Superior temporal gyrus (tissue), 1 donor: Measurements from ENCODE around the gene RCE1.

Experiments
- DNase-seq: peaks from one replicate; pipeline ENCODE4 v3.0.0-alpha.2; 2016; ENCODE audit errors: extremely low spot score

The RCE1 gene

DNA sequence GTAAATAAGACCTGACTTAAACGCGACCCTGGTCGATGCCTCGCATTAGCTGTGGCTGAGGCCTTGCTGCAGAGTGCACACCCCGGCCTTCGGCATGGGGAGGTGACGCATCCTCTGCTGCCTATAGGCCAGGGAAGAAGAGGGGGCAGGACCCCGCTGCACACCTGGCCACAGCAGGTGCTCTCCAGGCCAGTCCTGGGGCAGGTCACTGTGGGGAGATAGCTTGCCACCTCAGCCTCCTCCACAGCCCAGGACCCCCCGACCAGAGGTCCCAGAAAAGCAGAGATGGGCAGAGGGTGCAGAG is 26.3 kb downstream of the RCE1 start:
- no peak for DNase-seq

GRCh38 chr11:66870131-66870530 is 26.9 kb downstream of the RCE1 start:
- DNase-seq: no peak

DNA sequence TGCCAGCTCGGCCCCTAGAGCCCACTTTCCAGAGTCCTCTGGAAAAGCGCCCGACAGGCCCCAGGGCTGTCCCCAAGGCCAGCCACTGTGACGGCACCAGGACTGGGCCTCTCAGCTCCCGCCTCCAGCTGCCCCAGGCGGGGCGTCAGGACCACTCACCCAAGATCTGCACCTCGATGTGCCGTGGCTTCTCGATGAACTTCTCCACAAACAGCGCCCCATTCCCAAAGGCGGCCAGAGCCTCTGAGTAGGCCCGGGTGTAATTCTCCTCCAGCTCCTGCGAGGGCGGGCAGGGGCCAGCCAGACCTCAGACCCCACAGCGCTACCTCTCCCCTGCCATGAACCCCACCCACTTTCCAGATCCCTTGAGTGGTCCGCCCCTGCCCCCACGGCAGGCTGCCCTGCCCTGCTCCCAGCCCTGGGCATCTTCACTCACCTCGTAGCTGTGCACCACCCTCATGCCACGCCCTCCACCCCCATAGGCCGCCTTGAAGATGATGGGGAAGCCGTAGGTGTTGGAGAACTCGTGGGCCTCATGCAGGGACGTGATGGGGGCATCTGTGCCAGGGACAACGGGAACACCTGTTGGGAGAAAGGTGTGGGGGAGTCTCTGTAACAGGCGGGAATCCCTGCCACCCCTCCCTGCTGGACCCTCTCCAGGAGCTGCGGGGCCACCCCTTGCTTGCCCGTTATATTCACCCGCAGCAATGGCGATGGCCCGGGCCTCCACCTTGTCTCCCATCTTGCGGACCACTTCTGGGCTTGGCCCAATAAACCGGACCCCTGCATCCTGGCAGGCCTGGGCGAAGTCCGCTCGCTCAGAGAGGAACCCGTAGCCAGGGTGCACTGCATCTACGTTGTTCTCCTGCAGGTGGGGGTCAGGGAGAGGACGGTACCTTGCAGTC is 27.6 kb downstream of the RCE1 start:
- no peak for DNase-seq

GRCh38 chr11:66871521-66871901 is 28.3 kb downstream of the RCE1 start:
- DNase-seq: no peak

DNA sequence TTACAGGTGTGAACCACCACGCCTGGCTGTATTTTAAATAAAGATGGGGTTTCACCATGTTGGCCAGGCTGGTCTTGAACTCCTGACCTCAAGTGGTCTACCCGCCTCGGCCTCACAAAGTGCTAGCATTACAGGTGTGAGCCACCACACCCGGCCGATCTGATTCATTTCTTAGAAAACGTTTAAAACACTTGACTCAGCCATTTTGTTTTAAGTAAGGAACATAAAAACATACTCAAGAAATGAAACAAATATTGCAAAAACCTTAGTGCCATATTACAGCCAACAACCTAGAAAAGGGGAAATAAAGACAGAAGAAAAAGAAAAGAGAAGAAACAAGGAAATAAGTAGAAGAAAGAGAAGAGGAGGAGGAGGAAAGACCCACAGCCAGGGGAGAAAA is 31.0 kb downstream of the RCE1 start:
- no peak for DNase-seq

DNA sequence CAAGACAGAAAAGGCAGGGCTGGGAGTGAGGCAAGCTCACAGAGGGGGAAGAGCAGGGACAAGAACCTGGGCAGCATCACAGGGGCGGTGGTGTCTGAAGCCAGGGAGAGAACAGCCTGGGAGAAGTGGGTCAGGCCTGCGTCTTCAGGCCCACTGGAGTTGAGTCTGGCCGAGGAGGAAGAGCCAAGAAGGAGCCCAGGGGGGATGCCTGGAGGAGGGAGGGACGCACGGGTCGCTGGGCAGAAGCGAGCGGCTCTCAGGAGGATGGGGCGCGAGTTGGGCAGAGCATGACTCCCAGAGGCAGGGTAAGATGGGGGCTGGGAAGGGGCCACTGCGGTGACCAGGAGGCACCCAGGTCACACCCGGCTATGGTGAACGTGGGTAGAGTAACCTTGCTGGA is 32.1 kb downstream of the RCE1 start:
- DNase-seq: no peak

DNA sequence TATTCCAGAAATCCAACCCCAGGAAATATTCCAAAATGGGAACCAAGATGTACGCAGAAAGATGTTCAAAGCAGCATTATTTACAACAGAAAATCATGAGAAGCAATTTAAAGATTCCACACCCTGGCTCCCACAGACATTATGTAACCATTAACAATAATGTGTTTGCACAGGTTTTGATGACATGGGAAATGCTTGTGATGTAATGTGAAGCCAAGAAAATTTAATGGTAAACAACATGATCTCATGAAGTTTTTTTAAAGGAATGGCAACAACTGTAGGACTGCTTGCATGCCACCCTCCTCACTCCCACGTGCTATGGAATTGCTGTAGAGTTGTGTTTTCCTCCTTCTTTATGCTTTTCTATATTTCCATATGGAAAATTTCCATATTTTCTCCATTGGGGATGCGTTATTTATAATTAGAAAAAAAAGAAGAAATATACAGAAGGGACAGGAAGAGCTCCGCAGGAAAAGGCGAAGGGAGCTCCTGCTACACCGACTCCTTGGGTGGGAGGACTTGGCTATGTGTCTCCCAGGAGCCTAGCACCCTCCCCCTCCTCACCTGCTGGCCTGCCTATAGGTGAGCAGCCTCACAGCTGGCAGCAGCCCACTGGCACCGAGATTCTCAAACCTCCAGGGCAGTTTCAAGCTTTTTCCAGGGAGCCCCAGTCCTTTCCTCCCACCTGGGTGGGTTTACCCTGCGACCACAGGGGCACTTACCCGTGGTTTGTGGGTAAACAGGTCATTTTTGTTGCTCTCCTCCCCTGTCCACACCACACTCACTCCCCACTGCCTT is 34.5 kb downstream of the RCE1 start:
- DNase-seq: no peak

- DNase-seq: no peak
These were observed 35.2 kb downstream of the RCE1 start for GRCh38 chr11:66878474-66878873.

GRCh38 chr11:66879000-66879399 is 35.8 kb downstream of the RCE1 start:
- DNase-seq: no peak

- no peak for DNase-seq
These were observed 36.3 kb downstream of the RCE1 start for GRCh38 chr11:66879583-66879982.

DNA sequence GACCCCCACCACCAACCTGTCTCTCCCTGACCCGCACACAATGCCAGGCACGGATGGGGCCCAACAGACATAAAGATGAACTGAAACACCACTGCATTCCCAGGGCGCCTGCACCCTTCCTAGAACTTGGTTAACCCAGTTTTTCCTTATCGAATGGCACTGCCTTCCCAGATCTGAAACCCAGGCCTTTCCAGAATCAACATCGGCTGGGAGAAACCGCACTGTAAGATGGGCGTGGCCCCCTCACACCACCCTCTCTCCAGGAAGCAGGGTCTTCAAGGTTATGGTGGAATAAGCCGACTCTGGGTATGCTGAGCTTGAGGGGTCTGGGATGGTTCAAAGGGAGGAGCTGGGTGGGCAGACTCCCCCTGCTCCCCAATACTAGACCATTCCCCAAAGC is 36.8 kb downstream of the RCE1 start:
- DNase-seq: no peak

- no peak for DNase-seq
These were observed 37.5 kb downstream of the RCE1 start for GRCh38 chr11:66880496-66881450.

DNA sequence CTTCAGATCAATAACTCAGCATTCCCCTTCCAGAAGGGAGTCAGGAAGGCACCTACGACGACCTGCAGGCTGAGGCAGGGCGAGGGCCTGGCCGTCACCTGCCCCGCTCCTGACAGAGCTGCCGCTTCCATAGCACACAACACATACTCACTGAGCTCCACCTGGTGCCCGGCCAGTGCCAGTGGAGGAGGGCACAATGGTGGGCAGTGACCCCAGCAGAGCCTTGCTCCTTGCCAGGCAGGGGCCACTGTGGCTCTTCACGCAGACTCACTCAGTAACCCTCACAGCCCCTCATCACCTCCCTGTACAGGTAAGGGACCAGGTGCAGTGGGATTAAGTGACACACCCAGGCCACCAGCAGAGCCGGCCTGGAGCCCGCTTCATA is 38.2 kb downstream of the RCE1 start:
- no peak for DNase-seq

DNA sequence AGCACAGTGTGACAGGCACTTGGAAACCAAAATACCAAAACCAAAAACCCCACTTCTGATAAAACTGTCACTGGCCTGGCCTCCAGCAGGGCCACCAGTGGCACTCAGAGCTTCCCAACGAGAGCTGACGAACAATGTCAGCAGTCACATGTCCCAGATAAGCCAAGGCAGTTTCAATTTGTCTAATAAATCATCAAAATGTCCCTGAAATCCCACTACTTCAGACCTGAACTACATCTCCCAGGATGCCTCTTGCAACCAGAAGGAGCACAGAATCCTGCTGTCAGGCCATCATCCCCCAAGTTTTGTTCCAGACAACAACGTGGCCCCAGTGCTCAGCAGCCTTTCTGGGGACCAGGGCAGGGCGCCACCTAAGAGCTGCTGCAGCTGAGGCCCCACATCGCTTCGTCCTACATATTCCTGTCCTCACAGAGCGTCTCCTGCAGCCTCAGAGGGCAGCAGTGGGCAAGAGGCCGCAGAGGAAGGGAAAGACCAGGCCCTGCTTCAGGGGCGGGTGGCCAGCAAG is 38.7 kb downstream of the RCE1 start:
- DNase-seq: peak; percentile 55

GRCh38 chr11:66882561-66883015 is 39.3 kb downstream of the RCE1 start:
- DNase-seq: peak; percentile 44

- DNase-seq: peak; percentile 90
These were observed 40.0 kb downstream of the RCE1 start for GRCh38 chr11:66883016-66883965.

GRCh38 chr11:66884443-66884842 is 41.2 kb downstream of the RCE1 start:
- no peak for DNase-seq

- no peak for DNase-seq
These were observed 42.2 kb downstream of the RCE1 start for GRCh38 chr11:66885469-66885868.

DNA sequence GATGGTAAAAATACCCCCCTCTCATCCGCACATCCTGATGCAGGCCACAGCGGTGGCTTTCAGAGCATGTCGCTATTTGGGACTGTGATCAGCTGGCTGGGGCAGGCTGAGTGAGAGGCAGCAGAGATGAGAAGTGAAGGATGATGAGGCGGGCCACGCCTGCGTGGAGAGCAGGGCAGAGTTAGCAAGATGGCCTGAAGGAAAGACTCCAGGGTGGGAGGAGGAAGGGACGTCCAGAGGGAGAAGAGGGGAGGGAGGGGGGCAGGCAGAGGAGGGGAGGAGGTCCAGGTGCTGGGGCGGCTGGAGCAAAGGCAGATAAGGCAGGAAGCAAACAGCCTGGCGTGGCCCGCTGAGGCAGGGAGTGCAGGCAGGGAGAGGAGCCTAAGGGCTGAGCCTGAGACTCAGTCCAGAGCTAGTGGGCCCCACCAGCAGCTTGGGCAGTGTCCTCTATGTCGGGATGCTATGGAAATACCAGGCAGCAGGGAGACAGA is 42.8 kb downstream of the RCE1 start:
- DNase-seq: no peak

DNA sequence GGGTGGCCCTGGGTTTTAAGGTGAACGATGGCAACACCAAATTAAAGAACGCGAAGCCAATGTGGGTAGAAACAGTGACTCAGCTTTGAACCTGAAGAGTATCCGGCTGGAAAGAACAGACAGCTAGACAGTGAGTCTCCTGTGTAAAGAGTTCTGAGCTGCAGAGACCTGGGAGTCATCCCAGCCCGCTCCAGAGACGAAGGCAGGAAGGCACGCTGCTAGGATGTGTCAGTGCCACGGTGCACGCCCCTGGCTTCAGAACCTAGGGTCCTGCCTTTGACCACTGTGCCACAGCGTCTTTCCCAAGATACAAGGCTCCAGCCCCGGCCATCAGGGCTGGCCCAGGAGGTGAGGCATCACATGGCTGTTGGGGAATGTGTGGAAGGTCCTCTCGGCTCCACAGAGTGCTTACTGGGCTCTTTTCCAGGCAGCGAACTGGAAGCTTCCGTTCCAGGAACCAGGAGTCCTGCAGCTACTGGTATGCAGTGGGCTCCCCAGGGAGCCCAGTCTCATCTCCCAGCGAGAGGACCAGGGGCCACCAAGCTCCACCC is 43.5 kb downstream of the RCE1 start:
- no peak for DNase-seq
